Neural progenitor cell (in vitro differentiated cells): ENCODE measurements around the gene SACM1L.

Source experiments
- EZH2phosphoT487 ChIP-seq: fragments of 200-600 bp; sonication (generic); IDR thresholded peaks from 2 replicates; pipeline ENCODE4 v1.6.1; 2017; ENCODE audit warnings: antibody characterized with exemption
- TF ChIP-seq, protein P1 (sequence below): fragments of 200-600 bp; sonication (generic); IDR thresholded peaks from 2 replicates; pipeline ENCODE4 v1.5.1; 2017; ENCODE audit warnings: antibody characterized with exemption, mild to moderate bottlenecking

DNA sequence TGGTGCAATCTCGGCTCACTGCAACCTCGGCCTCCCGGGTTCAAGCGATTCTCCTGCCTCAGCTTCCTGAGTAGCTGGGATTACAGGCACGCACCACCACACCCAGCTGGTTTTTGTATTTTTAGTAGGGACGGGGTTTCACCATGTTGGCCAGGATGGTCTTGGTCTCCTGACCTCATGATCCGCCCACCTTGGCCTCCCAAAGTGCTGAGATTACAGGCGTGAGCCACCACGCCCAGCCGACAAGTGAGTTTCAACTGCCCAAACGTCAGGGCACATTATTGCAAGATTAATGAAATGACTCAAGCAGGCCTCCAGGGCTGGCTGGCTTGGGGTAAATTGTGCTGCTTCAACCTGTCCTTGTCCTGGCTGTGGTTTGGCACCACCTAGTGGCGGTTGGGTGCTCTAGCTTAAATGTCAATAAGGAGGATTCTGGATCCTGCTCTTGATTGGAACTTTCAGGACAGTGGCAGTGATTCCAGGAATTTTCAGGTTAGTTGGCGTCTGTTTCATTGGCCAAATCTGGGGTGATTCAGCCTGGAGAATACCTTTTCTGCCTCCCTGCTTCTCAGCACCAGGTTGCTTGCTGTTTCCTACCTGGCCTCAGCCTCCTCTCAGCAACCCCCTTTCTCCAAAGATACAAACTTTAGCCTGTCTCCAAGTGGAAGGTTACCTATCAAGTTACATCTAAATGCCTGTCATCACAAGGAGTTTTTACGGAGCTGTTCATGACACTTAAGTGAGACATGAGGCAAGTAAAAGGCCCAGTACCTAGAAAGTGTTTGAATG, 32.4 kb upstream of the SACM1L start:
- TF ChIP-seq, protein P1, sequence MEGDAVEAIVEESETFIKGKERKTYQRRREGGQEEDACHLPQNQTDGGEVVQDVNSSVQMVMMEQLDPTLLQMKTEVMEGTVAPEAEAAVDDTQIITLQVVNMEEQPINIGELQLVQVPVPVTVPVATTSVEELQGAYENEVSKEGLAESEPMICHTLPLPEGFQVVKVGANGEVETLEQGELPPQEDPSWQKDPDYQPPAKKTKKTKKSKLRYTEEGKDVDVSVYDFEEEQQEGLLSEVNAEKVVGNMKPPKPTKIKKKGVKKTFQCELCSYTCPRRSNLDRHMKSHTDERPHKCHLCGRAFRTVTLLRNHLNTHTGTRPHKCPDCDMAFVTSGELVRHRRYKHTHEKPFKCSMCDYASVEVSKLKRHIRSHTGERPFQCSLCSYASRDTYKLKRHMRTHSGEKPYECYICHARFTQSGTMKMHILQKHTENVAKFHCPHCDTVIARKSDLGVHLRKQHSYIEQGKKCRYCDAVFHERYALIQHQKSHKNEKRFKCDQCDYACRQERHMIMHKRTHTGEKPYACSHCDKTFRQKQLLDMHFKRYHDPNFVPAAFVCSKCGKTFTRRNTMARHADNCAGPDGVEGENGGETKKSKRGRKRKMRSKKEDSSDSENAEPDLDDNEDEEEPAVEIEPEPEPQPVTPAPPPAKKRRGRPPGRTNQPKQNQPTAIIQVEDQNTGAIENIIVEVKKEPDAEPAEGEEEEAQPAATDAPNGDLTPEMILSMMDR: peak; percentile 97
- TF ChIP-seq EZH2phosphoT487: no peak
